Effector memory CD8-positive, alpha-beta T cell (primary cell): ENCODE measurements around the gene REEP2.
"Not testable (repeated sequence)": the region's sequence is repeated elsewhere in the genome, so short reads cannot be mapped to it uniquely, and the experiment has no call there.

Experiments used
- ATAC-seq: fragments of 150-1000 bp; cut with Tn5 transposase; replicated peaks from 2 replicates; pipeline ENCODE4 v1.10.0; 2021; ENCODE audit warnings: mild to moderate bottlenecking, moderate library complexity
- DNase-seq, 3 experiments: peaks; one replicate each; pipeline ENCODE4 v3.0.0; 2021
- H3K27ac Mint-ChIP-seq, 2 donors: one replicate each; pipeline ENCODE4 v1.8.0; 2022; ENCODE audit warnings: mild to moderate bottlenecking in 2 of 2, mixed read lengths in 2 of 2, moderate library complexity in 2 of 2
- H3K27me3 Mint-ChIP-seq, 2 donors: one replicate each; pipeline ENCODE4 v1.8.0; 2022; ENCODE audit warnings: mixed read lengths in 2 of 2
- H3K36me3 Mint-ChIP-seq: one replicate; pipeline ENCODE4 v1.8.0; 2022; ENCODE audit warnings: mild to moderate bottlenecking, moderate library complexity, mixed read lengths; ENCODE audit not compliant: insufficient read depth
- H3K4me1 Mint-ChIP-seq, 2 donors: one replicate each; pipeline ENCODE4 v1.8.0; 2022; ENCODE audit warnings: low read depth in 2 of 2, mixed read lengths in 2 of 2
- H3K4me3 Mint-ChIP-seq, 2 donors: one replicate each; pipeline ENCODE4 v1.8.0; 2022; ENCODE audit warnings: mild to moderate bottlenecking in 2 of 2, mixed read lengths in 2 of 2, moderate library complexity in 2 of 2
- H3K9me3 Mint-ChIP-seq, 2 donors: one replicate each; pipeline ENCODE4 v1.8.0; 2022; ENCODE audit warnings: mixed read lengths in 2 of 2

REEP2 gene

DNA sequence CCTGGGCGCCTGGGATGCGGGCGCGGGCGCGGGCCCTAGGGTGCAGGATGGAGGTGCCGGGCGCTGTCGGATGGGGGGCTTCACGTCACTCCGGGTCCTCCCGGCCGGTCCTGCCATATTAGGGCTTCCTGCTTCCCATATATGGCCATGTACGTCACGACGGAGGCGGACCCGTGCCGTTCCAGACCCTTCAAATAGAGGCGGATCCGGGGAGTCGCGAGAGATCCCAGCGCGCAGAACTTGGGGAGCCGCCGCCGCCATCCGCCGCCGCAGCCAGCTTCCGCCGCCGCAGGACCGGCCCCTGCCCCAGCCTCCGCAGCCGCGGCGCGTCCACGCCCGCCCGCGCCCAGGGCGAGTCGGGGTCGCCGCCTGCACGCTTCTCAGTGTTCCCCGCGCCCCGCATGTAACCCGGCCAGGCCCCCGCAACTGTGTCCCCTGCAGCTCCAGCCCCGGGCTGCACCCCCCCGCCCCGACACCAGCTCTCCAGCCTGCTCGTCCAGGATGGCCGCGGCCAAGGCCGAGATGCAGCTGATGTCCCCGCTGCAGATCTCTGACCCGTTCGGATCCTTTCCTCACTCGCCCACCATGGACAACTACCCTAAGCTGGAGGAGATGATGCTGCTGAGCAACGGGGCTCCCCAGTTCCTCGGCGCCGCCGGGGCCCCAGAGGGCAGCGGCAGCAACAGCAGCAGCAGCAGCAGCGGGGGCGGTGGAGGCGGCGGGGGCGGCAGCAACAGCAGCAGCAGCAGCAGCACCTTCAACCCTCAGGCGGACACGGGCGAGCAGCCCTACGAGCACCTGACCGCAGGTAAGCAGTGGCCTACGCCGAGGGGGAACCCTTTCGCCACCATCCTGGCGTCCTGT, 26.6 kb downstream of the REEP2 start, which contains the start of gene EGR1:
Gene EGR1, plus strand, starts transcription at position 219 of the 864 bp plus-strand sequence. Its CDS starts 283 bp downstream, at position 502.
- no peaks in the 10 kb centered on the region for H3K9me3 Mint-ChIP-seq
- no peaks in the 10 kb centered on the region for H3K27me3 Mint-ChIP-seq
- ATAC-seq, result peak; percentile 62
- H3K4me3 Mint-ChIP-seq, result peak within 1 kb of the TSS; percentile 83 to 84
- peak; percentile 94 to 97 (median 95) for DNase-seq
- peak within 1 kb of the TSS; percentile 94 to 96 for H3K27ac Mint-ChIP-seq
- H3K4me1 Mint-ChIP-seq, result peaks cover 20 to 24% of the 10 kb centered on the region in 2 donors
- H3K36me3 Mint-ChIP-seq, result peaks cover 50% of the 10 kb centered on the region

- H3K27ac Mint-ChIP-seq, result peak overlapping the region; percentile 68 to 94
- peak overlapping the region; percentile 83 to 84 for H3K4me3 Mint-ChIP-seq
- peaks cover 50% of the 10 kb centered on the region for H3K36me3 Mint-ChIP-seq
- ATAC-seq, result no peak
- peaks cover 16 to 17% of the 10 kb centered on the region in 2 donors for H3K4me1 Mint-ChIP-seq
- no peak for DNase-seq
- no peaks in the 10 kb centered on the region for H3K27me3 Mint-ChIP-seq
- H3K9me3 Mint-ChIP-seq, result no peaks in the 10 kb centered on the region
Observed at GRCh38 chr5:138466125-138466899, 27.5 kb downstream of the REEP2 start.

- no peak for ATAC-seq
- DNase-seq, result no peak
- Mint-ChIP-seq H3K27me3 (no peaks in the 10 kb centered on the region), H3K9me3 (no peaks in the 10 kb centered on the region), H3K4me1 (peaks cover 16% of the 10 kb centered on the region in 2 donors), H3K27ac (peak overlapping the region; percentile 68 to 94), H3K4me3 (peak overlapping the region; percentile 83 to 84), H3K36me3 (peaks cover 50% of the 10 kb centered on the region)
Observed at GRCh38 chr5:138466900-138467710, 28.2 kb downstream of the REEP2 start.

- DNase-seq, result no peak
- peak overlapping the region; percentile 58 to 59 for H3K27ac Mint-ChIP-seq
- peak overlapping the region; percentile 83 to 84 for H3K4me3 Mint-ChIP-seq
- peaks cover 16% of the 10 kb centered on the region in 2 donors for H3K4me1 Mint-ChIP-seq
- no peaks in the 10 kb centered on the region for H3K27me3 Mint-ChIP-seq
- H3K9me3 Mint-ChIP-seq, result no peaks in the 10 kb centered on the region
- peaks cover 50% of the 10 kb centered on the region for H3K36me3 Mint-ChIP-seq
- no peak for ATAC-seq
Observed at GRCh38 chr5:138467711-138468132, 28.9 kb downstream of the REEP2 start.

DNA sequence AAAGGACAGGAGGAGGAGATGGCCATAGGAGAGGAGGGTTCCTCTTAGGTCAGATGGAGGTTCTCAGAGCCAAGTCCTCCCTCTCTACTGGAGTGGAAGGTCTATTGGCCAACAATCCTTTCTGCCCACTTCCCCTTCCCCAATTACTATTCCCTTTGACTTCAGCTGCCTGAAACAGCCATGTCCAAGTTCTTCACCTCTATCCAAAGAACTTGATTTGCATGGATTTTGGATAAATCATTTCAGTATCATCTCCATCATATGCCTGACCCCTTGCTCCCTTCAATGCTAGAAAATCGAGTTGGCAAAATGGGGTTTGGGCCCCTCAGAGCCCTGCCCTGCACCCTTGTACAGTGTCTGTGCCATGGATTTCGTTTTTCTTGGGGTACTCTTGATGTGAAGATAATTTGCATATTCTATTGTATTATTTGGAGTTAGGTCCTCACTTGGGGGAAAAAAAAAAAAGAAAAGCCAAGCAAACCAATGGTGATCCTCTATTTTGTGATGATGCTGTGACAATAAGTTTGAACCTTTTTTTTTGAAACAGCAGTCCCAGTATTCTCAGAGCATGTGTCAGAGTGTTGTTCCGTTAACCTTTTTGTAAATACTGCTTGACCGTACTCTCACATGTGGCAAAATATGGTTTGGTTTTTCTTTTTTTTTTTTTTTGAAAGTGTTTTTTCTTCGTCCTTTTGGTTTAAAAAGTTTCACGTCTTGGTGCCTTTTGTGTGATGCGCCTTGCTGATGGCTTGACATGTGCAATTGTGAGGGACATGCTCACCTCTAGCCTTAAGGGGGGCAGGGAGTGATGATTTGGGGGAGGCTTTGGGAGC, 29.5 kb downstream of the REEP2 start:
- DNase-seq (no peak), ATAC-seq (no peak)
- peaks cover 48% of the 10 kb centered on the region for H3K36me3 Mint-ChIP-seq
- peak overlapping the region in 1 of 2 donors; percentile 58 for H3K27ac Mint-ChIP-seq
- H3K9me3 Mint-ChIP-seq, result no peaks in the 10 kb centered on the region
- H3K4me1 Mint-ChIP-seq, result peaks cover 16% of the 10 kb centered on the region in 2 donors
- H3K27me3 Mint-ChIP-seq, result no peaks in the 10 kb centered on the region
- peak overlapping the region; percentile 83 to 84 for H3K4me3 Mint-ChIP-seq

DNA sequence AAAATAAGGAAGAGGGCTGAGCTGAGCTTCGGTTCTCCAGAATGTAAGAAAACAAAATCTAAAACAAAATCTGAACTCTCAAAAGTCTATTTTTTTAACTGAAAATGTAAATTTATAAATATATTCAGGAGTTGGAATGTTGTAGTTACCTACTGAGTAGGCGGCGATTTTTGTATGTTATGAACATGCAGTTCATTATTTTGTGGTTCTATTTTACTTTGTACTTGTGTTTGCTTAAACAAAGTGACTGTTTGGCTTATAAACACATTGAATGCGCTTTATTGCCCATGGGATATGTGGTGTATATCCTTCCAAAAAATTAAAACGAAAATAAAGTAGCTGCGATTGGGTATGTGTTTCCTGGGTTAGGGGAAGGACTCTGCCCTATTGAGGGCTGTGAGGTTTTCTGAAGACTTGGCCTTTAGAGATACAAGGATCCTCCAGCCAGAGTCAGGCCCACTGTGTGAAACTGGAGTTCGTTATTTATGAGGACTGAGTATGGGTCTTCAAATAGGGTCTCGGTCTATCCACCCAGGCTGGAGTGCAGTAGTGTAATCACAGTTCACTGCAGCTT, 30.2 kb downstream of the REEP2 start:
- Mint-ChIP-seq H3K27ac (no peak overlapping the region), H3K4me1 (peaks cover 16% of the 10 kb centered on the region in 2 donors), H3K9me3 (no peaks in the 10 kb centered on the region), H3K27me3 (no peaks in the 10 kb centered on the region), H3K36me3 (peaks cover 41% of the 10 kb centered on the region), H3K4me3 (no peak overlapping the region)
- DNase-seq, result no peak
- ATAC-seq, result no peak

- H3K36me3 Mint-ChIP-seq, result peaks cover 39% of the 10 kb centered on the region
- H3K9me3 Mint-ChIP-seq, result no peaks in the 10 kb centered on the region
- no peak overlapping the region for H3K27ac Mint-ChIP-seq
- H3K27me3 Mint-ChIP-seq, result peaks cover 0 to 1% of the 10 kb centered on the region in 2 donors
- H3K4me1 Mint-ChIP-seq, result peaks cover 16% of the 10 kb centered on the region in 2 donors
- ATAC-seq (no peak), DNase-seq (no peak)
- no peak overlapping the region for H3K4me3 Mint-ChIP-seq
Observed at GRCh38 chr5:138469540-138470321, 30.9 kb downstream of the REEP2 start.

DNA sequence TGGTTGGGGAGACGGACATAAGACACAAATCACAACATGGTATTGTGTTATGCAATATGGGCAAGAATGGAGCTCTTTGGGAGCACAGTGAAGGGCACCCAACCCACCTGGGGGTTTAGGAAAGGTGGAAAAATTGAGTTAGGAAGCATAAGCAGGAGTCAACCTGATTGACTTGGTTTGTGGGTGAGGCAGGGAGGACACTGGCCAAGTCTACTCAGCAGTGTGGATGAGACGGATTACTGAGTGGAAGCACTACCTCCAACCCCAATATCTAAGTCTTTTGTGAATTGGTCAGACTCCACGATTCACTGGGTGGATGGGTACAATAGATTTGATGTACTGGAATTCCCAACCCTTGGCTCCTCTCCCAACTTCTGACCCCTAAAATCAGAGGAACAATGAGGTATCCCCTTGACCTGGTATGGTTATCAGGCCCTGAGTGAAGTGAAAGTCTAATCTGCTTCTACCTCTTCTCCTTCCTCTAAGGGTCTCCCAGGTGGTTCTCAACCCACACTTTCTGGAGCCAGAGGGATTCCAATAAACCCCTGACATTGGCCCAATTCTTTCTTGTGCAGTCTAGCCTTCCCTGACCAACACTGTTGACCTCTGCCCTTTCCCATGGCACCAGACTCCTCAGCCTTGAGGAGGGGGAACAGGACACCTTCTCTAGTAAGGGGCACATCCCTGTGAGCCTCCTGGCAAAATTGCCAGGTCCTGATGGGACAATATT, 31.6 kb downstream of the REEP2 start:
- Mint-ChIP-seq H3K9me3 (no peaks in the 10 kb centered on the region), H3K4me1 (peaks cover 16% of the 10 kb centered on the region in 2 donors), H3K4me3 (no peak overlapping the region), H3K27ac (no peak overlapping the region), H3K36me3 (peaks cover 31% of the 10 kb centered on the region), H3K27me3 (peaks cover 6 to 8% of the 10 kb centered on the region in 2 donors)
- DNase-seq (no peak), ATAC-seq (no peak)

GRCh38 chr5:138471052-138471361, 32.1 kb downstream of the REEP2 start:
- DNase-seq (no peak), ATAC-seq (no peak)
- no peak overlapping the region for H3K27ac Mint-ChIP-seq
- H3K36me3 Mint-ChIP-seq, result peaks cover 27% of the 10 kb centered on the region
- peaks cover 10 to 12% of the 10 kb centered on the region in 2 donors for H3K27me3 Mint-ChIP-seq
- H3K9me3 Mint-ChIP-seq, result no peaks in the 10 kb centered on the region
- H3K4me3 Mint-ChIP-seq, result no peak overlapping the region
- peaks cover 16% of the 10 kb centered on the region in 2 donors for H3K4me1 Mint-ChIP-seq

GRCh38 chr5:138472353-138472752, 33.5 kb downstream of the REEP2 start:
- Mint-ChIP-seq H3K27me3 (peaks cover 15 to 25% of the 10 kb centered on the region in 2 donors), H3K4me1 (peaks cover 6 to 9% of the 10 kb centered on the region in 2 donors), H3K36me3 (peaks cover 16% of the 10 kb centered on the region), H3K27ac (no peak overlapping the region), H3K4me3 (no peak overlapping the region), H3K9me3 (no peaks in the 10 kb centered on the region)
- ATAC-seq (no peak), DNase-seq (no peak)

DNA sequence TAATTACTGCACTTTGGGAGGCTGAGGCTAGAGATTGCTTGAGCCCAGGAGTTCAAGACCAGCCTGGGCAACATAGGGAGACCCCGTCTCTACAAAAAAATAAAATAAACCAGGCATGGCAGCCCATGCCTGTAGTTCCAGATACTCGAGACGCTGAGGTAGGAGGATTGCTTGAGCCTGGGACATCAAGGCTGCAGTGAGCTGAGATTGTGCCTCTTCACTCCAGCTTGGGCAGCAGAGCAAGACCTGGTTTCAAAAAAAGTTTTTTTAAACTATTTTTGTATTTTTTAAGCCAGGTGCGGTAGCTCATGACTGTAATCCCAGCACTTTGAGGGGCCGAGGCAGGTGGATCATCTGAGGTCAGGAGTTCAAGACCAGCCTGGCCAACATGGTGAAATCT, 34.3 kb downstream of the REEP2 start:
- peaks cover 16 to 28% of the 10 kb centered on the region in 2 donors for H3K27me3 Mint-ChIP-seq
- not testable (repeated sequence) for H3K4me1 Mint-ChIP-seq, DNase-seq, H3K9me3 Mint-ChIP-seq, ATAC-seq, H3K36me3 Mint-ChIP-seq, H3K4me3 Mint-ChIP-seq, H3K27ac Mint-ChIP-seq
